HG03575 (cell line): Measurements from ENCODE around the gene SKA1.
"Not testable (repeated sequence)": the region's sequence is repeated elsewhere in the genome, so short reads cannot be mapped to it uniquely, and the experiment has no call there.

Source experiments
- ATAC-seq: cut with Tn5 transposase; IDR thresholded peaks from one replicate; pipeline ENCODE4 v1.9.1; 2021; ENCODE audit not compliant: unreplicated experiment, insufficient number of reproducible peaks, low FRiP score; ENCODE audit errors: extremely low read depth

Gene SKA1

GRCh38 chr18:50388988-50389387 is 14.1 kb downstream of the SKA1 start:
- no peak for ATAC-seq

- no peak for ATAC-seq
These were observed 19.0 kb downstream of the SKA1 start for GRCh38 chr18:50393802-50394201.

- no peak for ATAC-seq
These were observed 20.2 kb downstream of the SKA1 start for GRCh38 chr18:50395093-50395492.

GRCh38 chr18:50396005-50396660 is 21.3 kb downstream of the SKA1 start:
- ATAC-seq = no peak

- ATAC-seq = no peak
These were observed 22.2 kb downstream of the SKA1 start for GRCh38 chr18:50397023-50397422.

GRCh38 chr18:50398099-50398498 is 23.3 kb downstream of the SKA1 start:
- ATAC-seq = no peak

- ATAC-seq = no peak
These were observed 24.1 kb downstream of the SKA1 start for GRCh38 chr18:50398947-50399346.

- no peak for ATAC-seq
These were observed 24.7 kb downstream of the SKA1 start for GRCh38 chr18:50399582-50399981.

GRCh38 chr18:50400438-50400837 is 25.6 kb downstream of the SKA1 start:
- not testable (repeated sequence) for ATAC-seq

- no peak for ATAC-seq
These were observed 26.4 kb downstream of the SKA1 start for GRCh38 chr18:50401295-50401694.

GRCh38 chr18:50401888-50402287 is 27.0 kb downstream of the SKA1 start:
- no peak for ATAC-seq

GRCh38 chr18:50404752-50405581 is 30.1 kb downstream of the SKA1 start:
- not testable (repeated sequence) for ATAC-seq

- ATAC-seq = no peak
These were observed 30.9 kb downstream of the SKA1 start for GRCh38 chr18:50405582-50406271.

- no peak for ATAC-seq
These were observed 34.4 kb downstream of the SKA1 start for GRCh38 chr18:50409236-50409635.

GRCh38 chr18:50410008-50410407 is 35.2 kb downstream of the SKA1 start:
- ATAC-seq = no peak

GRCh38 chr18:50410894-50411293 is 36.0 kb downstream of the SKA1 start:
- ATAC-seq = no peak

GRCh38 chr18:50416832-50417231 is 42.0 kb downstream of the SKA1 start:
- ATAC-seq = not testable (repeated sequence)

GRCh38 chr18:50417705-50418104 is 42.9 kb downstream of the SKA1 start:
- ATAC-seq = not testable (repeated sequence)

GRCh38 chr18:50418650-50419049 is 43.8 kb downstream of the SKA1 start:
- no peak for ATAC-seq
